CD4-positive, alpha-beta T cell (primary cell): Measurements from ENCODE around the gene PTPRN2. TPM values are rescaled to one million over a fixed set of nuclear protein-coding genes. Genes with fewer than 3 reads are reported as not detected.

Experiments
- ATAC-seq: fragments of 200-7000 bp; cut with Tn5 transposase; one replicate; pipeline ENCODE4 v1.10.0; 2022; ENCODE audit warnings: mild to moderate bottlenecking; ENCODE audit not compliant: poor library complexity
- CTCF ChIA-PET: fragments of 350-600 bp; sonication (Branson Sonifier 250); formaldehyde crosslinking; loops from one replicate; lab custom pipeline; 2021; ENCODE audit warnings: antibody characterized with exemption, inconsistent platforms; lab: Charles Lee
- POLR2A ChIA-PET: fragments of 350-600 bp; sonication (Branson Sonifier 250); formaldehyde crosslinking; loops from one replicate; lab custom pipeline; 2021; ENCODE audit warnings: antibody characterized with exemption, inconsistent platforms; lab: Charles Lee
- DNase-seq, 14 experiments: peaks; one replicate each; pipeline ENCODE4 v3.0.0-alpha.2; 2013 to 2020; ENCODE audit warnings: mixed read lengths in 2 of 14
- H3K27ac ChIP-seq, 2 donors: one replicate each; pipeline versions ENCODE4 v1.5.1 to v1.7.0; 2013; ENCODE audit warnings: low read length in 2 of 2, low read depth in 1 of 2, mild to moderate bottlenecking in 1 of 2
- H3K27me3 ChIP-seq, 2 experiments: 1 replicate in 1 of 2; 2 replicates in 1 of 2; pipeline versions ENCODE4 v1.6.1 to v1.7.0; 2013; ENCODE audit warnings: low read length in 2 of 2, control low read depth in 1 of 2, mild to moderate bottlenecking in 1 of 2, moderate library complexity in 1 of 2; ENCODE audit not compliant: insufficient read depth in 2 of 2, control insufficient read depth in 1 of 2
- H3K36me3 ChIP-seq: one replicate; pipeline ENCODE4 v1.6.1; 2013; ENCODE audit warnings: low read length, control low read depth; ENCODE audit not compliant: insufficient read depth
- H3K4me1 ChIP-seq: one replicate; pipeline ENCODE4 v1.6.1; 2013; ENCODE audit warnings: low read length, control low read depth; ENCODE audit not compliant: insufficient read depth
- H3K4me3 ChIP-seq: one replicate; pipeline ENCODE4 v1.5.1; 2013; ENCODE audit warnings: mild to moderate bottlenecking, low read length, moderate library complexity
- H3K9me3 ChIP-seq, 2 experiments: 1 replicate in 1 of 2; 2 replicates in 1 of 2; pipeline versions ENCODE4 v1.6.1 to v1.7.0; 2013; ENCODE audit warnings: low read length in 2 of 2, mild to moderate bottlenecking in 2 of 2, control low read depth in 1 of 2, moderate library complexity in 1 of 2; ENCODE audit not compliant: control insufficient read depth in 1 of 2, insufficient read depth in 1 of 2
- H3K27ac Mint-ChIP-seq: one replicate; pipeline ENCODE4 v1.8.0; 2020; ENCODE audit warnings: mixed read lengths
- H3K27me3 Mint-ChIP-seq: one replicate; pipeline ENCODE4 v1.8.0; 2021; ENCODE audit warnings: mixed read lengths
- H3K36me3 Mint-ChIP-seq: one replicate; pipeline ENCODE4 v1.8.0; 2021; ENCODE audit warnings: low read depth, mixed read lengths
- H3K4me1 Mint-ChIP-seq: one replicate; pipeline ENCODE4 v1.8.0; 2021; ENCODE audit warnings: low read depth, mixed read lengths
- H3K4me3 Mint-ChIP-seq: one replicate; pipeline ENCODE4 v1.8.0; 2020; ENCODE audit warnings: mild to moderate bottlenecking, mixed read lengths
- H3K9me3 Mint-ChIP-seq: one replicate; pipeline ENCODE4 v1.8.0; 2020; ENCODE audit warnings: mixed read lengths
- intact Hi-C, 2 experiments: fragments of 100-400 bp; cut with DNase I in 1 of 2; cut with micrococcal nuclease in 1 of 2; formaldehyde crosslinking; loops; one replicate each; pipeline versions ENCODE4 v1.15.1 to v1.9.0; 2023 to 2025; cut with DNase I, micrococcal nuclease
- total RNA-seq, 174 experiments: library from RNA in 2 of 174; stranded (reverse) in 2 of 174; gene quantifications; one replicate each; pipeline ENCODE4 v1.2.3 and lab custom pipeline; 2021 to 2026
- TF ChIP-seq, protein P1 (sequence below): fragments of 200-600 bp; IDR thresholded peaks from one replicate; pipeline ENCODE4 v1.8.0; 2022; ENCODE audit warnings: antibody characterized with exemption, mild to moderate bottlenecking

The PTPRN2 gene
- total RNA-seq, 2 experiments from 2014 or later, result 0.34 to 0.44 TPM

GRCh38 chr7:157554393-157555238, 1033.0 kb downstream of the PTPRN2 start:
- TF ChIP-seq, protein P1, sequence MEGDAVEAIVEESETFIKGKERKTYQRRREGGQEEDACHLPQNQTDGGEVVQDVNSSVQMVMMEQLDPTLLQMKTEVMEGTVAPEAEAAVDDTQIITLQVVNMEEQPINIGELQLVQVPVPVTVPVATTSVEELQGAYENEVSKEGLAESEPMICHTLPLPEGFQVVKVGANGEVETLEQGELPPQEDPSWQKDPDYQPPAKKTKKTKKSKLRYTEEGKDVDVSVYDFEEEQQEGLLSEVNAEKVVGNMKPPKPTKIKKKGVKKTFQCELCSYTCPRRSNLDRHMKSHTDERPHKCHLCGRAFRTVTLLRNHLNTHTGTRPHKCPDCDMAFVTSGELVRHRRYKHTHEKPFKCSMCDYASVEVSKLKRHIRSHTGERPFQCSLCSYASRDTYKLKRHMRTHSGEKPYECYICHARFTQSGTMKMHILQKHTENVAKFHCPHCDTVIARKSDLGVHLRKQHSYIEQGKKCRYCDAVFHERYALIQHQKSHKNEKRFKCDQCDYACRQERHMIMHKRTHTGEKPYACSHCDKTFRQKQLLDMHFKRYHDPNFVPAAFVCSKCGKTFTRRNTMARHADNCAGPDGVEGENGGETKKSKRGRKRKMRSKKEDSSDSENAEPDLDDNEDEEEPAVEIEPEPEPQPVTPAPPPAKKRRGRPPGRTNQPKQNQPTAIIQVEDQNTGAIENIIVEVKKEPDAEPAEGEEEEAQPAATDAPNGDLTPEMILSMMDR, result no peak
- intact Hi-C loops, result no loop called here
- H3K36me3 Mint-ChIP-seq, result no peaks in the 10 kb centered on the region
- no peak overlapping the region for H3K27ac ChIP-seq
- no peak overlapping the region for H3K27ac Mint-ChIP-seq
- ChIA-PET POLR2A (no interaction called here), CTCF (no interaction called here)
- no peak overlapping the region for H3K4me3 ChIP-seq
- H3K36me3 ChIP-seq, result no peaks in the 10 kb centered on the region
- no peak overlapping the region for H3K4me3 Mint-ChIP-seq
- H3K4me1 ChIP-seq, result no peaks in the 10 kb centered on the region
- peaks cover 0 to 6% of the 10 kb centered on the region in 2 experiments for H3K9me3 ChIP-seq
- H3K9me3 Mint-ChIP-seq, result no peaks in the 10 kb centered on the region
- H3K27me3 Mint-ChIP-seq, result no peaks in the 10 kb centered on the region
- no peaks in the 10 kb centered on the region for H3K4me1 Mint-ChIP-seq
- no peak for ATAC-seq
- no peak for DNase-seq
- no peaks in the 10 kb centered on the region for H3K27me3 ChIP-seq

DNA sequence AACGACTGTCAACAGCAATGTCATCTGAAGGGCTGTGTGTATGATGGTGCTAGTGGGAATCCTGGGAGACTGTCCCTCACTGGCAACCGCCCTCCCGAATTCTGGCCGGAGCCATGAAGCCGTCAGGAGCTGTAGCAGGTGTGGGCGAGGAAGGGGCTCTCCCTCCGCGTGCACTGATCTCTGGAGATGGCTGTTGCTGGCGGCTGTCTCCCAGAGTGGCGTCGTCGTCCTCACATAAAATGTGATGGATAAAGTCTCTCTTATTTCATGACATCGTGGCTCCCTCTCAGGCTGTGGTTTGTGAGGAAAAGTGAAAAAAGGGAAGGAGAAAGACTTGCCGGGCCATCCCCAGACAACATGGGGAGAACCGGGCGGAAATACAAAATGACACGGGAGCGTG, 1034.4 kb downstream of the PTPRN2 start:
- DNase-seq (no peak), ATAC-seq (no peak)
- TF ChIP-seq, protein P1, result no peak
- ChIA-PET CTCF (no interaction called here), POLR2A (no interaction called here)
- no peaks in the 10 kb centered on the region for H3K36me3 ChIP-seq
- H3K4me1 ChIP-seq, result no peaks in the 10 kb centered on the region
- Mint-ChIP-seq H3K4me1 (no peaks in the 10 kb centered on the region), H3K4me3 (no peak overlapping the region), H3K27me3 (no peaks in the 10 kb centered on the region), H3K36me3 (no peaks in the 10 kb centered on the region), H3K27ac (no peak overlapping the region), H3K9me3 (no peaks in the 10 kb centered on the region)
- H3K27ac ChIP-seq, result no peak overlapping the region
- peaks cover 0 to 6% of the 10 kb centered on the region in 2 experiments for H3K9me3 ChIP-seq
- H3K4me3 ChIP-seq, result no peak overlapping the region
- intact Hi-C loops, result no loop called here
- no peaks in the 10 kb centered on the region for H3K27me3 ChIP-seq

DNA sequence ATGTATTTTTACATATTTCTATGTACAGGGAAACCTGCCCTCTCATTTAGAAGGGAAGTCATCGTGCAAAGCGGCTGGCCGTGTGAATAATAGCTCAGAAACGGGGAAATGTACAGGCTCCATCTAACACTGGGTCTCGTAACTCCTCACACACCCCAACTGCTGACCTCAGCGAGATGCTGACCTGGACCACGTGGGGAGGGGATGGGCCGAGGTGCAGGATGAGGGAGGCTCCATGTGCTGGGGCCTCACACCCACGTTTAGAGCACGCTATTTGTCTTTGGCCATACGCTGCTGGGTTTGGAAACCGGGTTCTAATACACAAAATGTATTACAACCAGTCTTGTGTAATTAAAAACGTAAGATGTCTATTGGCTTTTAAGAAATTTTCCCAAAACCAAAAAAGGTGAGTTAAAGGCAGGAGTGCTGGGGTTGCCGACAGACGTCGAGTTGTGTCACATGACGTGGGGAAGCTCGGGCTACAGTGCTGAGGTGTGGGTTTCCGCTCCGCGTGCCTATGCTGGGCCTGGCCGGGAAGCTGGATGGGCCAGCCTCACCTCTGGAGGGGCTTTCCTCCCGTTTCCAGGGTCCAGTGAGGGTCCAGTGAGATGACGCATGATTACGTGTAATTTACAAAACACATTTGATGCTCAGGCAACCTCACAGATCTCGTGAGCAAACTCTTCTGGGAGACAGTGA, 1035.2 kb downstream of the PTPRN2 start:
- intact Hi-C loops, result no loop called here
- no peaks in the 10 kb centered on the region for H3K9me3 Mint-ChIP-seq
- H3K4me1 Mint-ChIP-seq, result no peaks in the 10 kb centered on the region
- DNase-seq (no peak), ATAC-seq (no peak)
- H3K36me3 ChIP-seq, result no peaks in the 10 kb centered on the region
- H3K27ac Mint-ChIP-seq, result no peak overlapping the region
- H3K27me3 ChIP-seq, result no peaks in the 10 kb centered on the region
- peaks cover 0 to 6% of the 10 kb centered on the region in 2 experiments for H3K9me3 ChIP-seq
- H3K27ac ChIP-seq, result no peak overlapping the region
- no peaks in the 10 kb centered on the region for H3K27me3 Mint-ChIP-seq
- ChIA-PET POLR2A (no interaction called here), CTCF (no interaction called here)
- no peak overlapping the region for H3K4me3 ChIP-seq
- TF ChIP-seq, protein P1, result no peak
- H3K4me3 Mint-ChIP-seq, result no peak overlapping the region
- no peaks in the 10 kb centered on the region for H3K36me3 Mint-ChIP-seq
- H3K4me1 ChIP-seq, result no peaks in the 10 kb centered on the region
